Lower lobe of right lung (tissue), 2 donors: Measurements from ENCODE around the gene STXBP1. TPM values are rescaled to one million over a fixed set of nuclear protein-coding genes. Genes with fewer than 3 reads are reported as not detected.

Source experiments
- ATAC-seq, 2 donors: fragments of 200-7000 bp; cut with Tn5 transposase; one replicate each; pipeline ENCODE4 v1.9.1; 2020 to 2022; ENCODE audit warnings: mild to moderate bottlenecking in 2 of 2, moderate library complexity in 2 of 2
- DNase-seq: peaks from one replicate; pipeline ENCODE4 v3.0.0-alpha.2; 2020
- H3K27ac ChIP-seq: fragments of 200-600 bp; one replicate; pipeline ENCODE4 v1.8.0; 2022
- H3K27me3 ChIP-seq: fragments of 200-600 bp; one replicate; pipeline ENCODE4 v1.8.0; 2022; ENCODE audit warnings: low read depth
- H3K36me3 ChIP-seq: fragments of 200-600 bp; one replicate; pipeline ENCODE4 v1.8.0; 2022; ENCODE audit warnings: mild to moderate bottlenecking
- H3K4me1 ChIP-seq: fragments of 200-600 bp; one replicate; pipeline ENCODE4 v1.8.0; 2022
- H3K4me3 ChIP-seq: fragments of 200-600 bp; one replicate; pipeline ENCODE4 v1.8.0; 2022; ENCODE audit warnings: mild to moderate bottlenecking
- H3K9me3 ChIP-seq: fragments of 200-600 bp; one replicate; pipeline ENCODE4 v1.8.0; 2022
- CTCF ChIP-seq: fragments of 200-600 bp; IDR thresholded peaks from one replicate; pipeline ENCODE4 v1.8.0; 2022; ENCODE audit warnings: antibody characterized with exemption, mild to moderate bottlenecking
- intact Hi-C: fragments of 100-400 bp; cut with DNase I; formaldehyde crosslinking; loops from one replicate; pipeline ENCODE4 v1.11.0; 2022
- total RNA-seq: library from RNA; stranded (reverse); fragmentation: NEBNext Ultra II Directional; extraction: Animal tissue kit (Norgen Biotek cat#: 25700); gene quantifications from one replicate; pipeline ENCODE4 v1.2.1, GENCODE V29; 2021
- donor health status: DM: no; HTN: yes; CAD: no; lungs with severe emphysema.

The STXBP1 gene
- total RNA-seq, 1 donor from 2014 or later = 88.6 TPM

DNA sequence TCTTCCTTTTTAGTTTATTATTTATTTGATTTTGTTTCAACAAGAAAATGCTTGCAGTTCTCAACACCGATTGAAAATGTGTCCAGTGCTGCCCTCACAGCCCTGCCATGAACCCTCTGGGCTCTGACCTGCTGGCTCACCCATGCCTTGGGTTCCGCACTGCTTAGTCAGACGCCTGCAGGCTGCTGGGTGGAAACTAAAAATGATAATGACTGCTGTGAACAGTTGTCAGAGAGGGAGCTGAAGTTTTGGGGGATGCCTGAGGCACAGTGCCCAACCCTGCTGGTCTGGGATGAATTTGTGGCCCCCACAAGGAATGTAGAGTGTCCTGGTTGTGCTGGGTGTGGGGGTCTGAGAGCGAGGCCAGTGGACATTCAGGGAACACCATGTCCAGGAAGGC lies 72.5 kb downstream of the STXBP1 start:
- intact Hi-C loops = no loop called here
- peaks cover 98% of the 10 kb centered on the region for H3K36me3 ChIP-seq
- no peak for TF ChIP-seq CTCF

GRCh38 chr9:127686461-127687393 lies 74.7 kb downstream of the STXBP1 start:
- no peak for ATAC-seq
- no peak overlapping the region for H3K27ac ChIP-seq
- no peaks in the 10 kb centered on the region for H3K9me3 ChIP-seq
- no peak for TF ChIP-seq CTCF
- no peaks in the 10 kb centered on the region for H3K27me3 ChIP-seq
- H3K36me3 ChIP-seq = peaks cover 98% of the 10 kb centered on the region
- intact Hi-C loops = no loop called here
- no peak overlapping the region for H3K4me3 ChIP-seq
- DNase-seq = no peak
- no peaks in the 10 kb centered on the region for H3K4me1 ChIP-seq

More for the DNA sequence above, 72.5 kb downstream of the STXBP1 start:
- Histone ChIP-seq H3K4me1 (no peaks in the 10 kb centered on the region), H3K27me3 (no peaks in the 10 kb centered on the region), H3K27ac (no peak overlapping the region), H3K9me3 (no peaks in the 10 kb centered on the region), H3K4me3 (no peak overlapping the region)
- ATAC-seq (no peak), DNase-seq (no peak)

DNA sequence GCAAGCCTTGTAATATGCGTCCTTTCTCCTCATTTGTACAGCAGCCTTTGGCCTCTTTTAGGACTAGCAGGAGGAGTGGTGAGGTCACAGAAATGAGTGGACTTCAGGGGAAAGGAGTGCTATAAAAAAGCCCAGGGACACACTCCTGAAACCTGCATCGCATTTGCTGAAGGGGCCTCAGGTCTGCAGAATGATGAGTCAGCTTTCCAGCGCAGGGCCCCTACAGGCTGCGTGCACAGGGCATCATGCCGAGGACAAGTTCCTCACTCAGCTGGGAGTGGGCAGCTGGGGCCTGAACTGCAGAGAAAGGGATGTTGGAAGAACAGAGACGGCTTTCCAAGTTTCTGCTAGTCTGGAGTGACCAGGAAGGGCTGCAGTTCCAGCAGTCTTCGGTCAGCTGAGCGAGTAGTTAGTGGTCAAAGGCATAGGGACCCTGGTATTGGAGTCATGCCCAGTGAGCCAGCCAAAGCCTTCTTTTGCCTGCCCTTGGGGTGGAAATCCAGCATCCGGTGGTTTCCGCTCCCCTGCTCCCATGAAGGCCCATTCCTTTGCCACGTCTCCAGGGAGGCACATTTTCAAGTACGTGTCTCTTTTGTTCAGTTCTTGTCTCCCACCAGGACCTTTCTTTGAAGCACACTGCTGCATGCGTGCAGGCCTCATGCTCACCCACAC lies 77.4 kb downstream of the STXBP1 start:
- intact Hi-C loops = no loop called here
- no peak for ATAC-seq
- H3K36me3 ChIP-seq = peaks cover 93% of the 10 kb centered on the region

DNA sequence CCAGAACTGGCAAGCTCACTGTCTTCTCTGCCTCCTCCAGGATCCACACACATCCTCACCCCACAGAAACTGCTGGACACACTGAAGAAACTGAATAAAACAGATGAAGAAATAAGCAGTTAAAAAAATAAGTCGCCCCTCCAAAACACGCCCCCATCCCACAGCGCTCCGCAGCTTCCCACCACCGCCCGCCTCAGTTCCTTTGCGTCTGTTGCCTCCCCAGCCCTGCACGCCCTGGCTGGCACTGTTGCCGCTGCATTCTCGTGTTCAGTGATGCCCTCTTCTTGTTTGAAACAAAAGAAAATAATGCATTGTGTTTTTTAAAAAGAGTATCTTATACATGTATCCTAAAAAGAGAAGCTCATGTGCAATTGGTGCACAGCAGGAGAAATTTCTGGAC lies 78.7 kb downstream of the STXBP1 start:
- no peak for ATAC-seq
- intact Hi-C loops = no loop called here

More for the DNA sequence above, 77.4 kb downstream of the STXBP1 start:
- Histone ChIP-seq H3K27me3 (no peaks in the 10 kb centered on the region), H3K27ac (no peak overlapping the region), H3K4me3 (no peak overlapping the region), H3K9me3 (no peaks in the 10 kb centered on the region), H3K4me1 (no peaks in the 10 kb centered on the region)
- TF ChIP-seq CTCF = no peak
- no peak for DNase-seq

GRCh38 chr9:127692071-127692470 lies 80.0 kb downstream of the STXBP1 start:
- no peak for TF ChIP-seq CTCF
- H3K4me1 ChIP-seq = no peaks in the 10 kb centered on the region
- H3K36me3 ChIP-seq = peaks cover 70% of the 10 kb centered on the region
- DNase-seq (no peak), ATAC-seq (no peak)
- no peak overlapping the region for H3K4me3 ChIP-seq
- no peak overlapping the region for H3K27ac ChIP-seq
- H3K9me3 ChIP-seq = no peaks in the 10 kb centered on the region
- H3K27me3 ChIP-seq = no peaks in the 10 kb centered on the region
- intact Hi-C loops = no loop called here

More for the DNA sequence above, 78.7 kb downstream of the STXBP1 start:
- Histone ChIP-seq H3K27me3 (no peaks in the 10 kb centered on the region), H3K9me3 (no peaks in the 10 kb centered on the region), H3K36me3 (peaks cover 83% of the 10 kb centered on the region), H3K4me1 (no peaks in the 10 kb centered on the region), H3K4me3 (no peak overlapping the region), H3K27ac (no peak overlapping the region)
- no peak for TF ChIP-seq CTCF
- DNase-seq = no peak
